ENCODE data around the gene ATG14.
"Not testable (repeated sequence)": the region's sequence is repeated elsewhere in the genome, so short reads cannot be mapped to it uniquely, and the experiment has no call there.

ATG14 gene

GRCh38 chr14:55352201-55352600 lies 59.4 kb downstream of the ATG14 start:
- DNase-seq (ENCODE audit: low read depth in 3 of 3, low spot score in 1 of 3): no peak

DNA sequence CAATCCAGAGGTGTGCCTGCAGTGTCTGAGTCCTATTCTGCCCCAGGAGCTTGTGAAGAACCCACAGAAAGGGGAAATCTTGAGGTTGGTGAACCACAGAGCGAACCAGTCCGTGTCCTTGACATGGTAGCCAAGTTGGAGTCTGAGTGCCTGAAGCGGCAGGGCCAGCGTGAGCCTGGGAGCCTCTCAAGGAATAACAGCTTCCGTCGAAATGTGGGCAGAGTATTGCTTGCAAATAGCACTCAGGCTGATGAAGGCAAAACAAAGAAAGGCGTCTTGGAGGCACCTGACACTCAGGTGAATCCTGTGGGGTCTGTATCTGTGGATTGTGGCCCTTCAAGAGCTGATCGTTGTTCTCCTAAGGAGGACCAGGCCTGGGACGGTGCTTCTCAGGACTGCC lies 60.5 kb downstream of the ATG14 start:
- DNase-seq (ENCODE audit: low read depth in 3 of 3, low spot score in 1 of 3): no peak

DNA sequence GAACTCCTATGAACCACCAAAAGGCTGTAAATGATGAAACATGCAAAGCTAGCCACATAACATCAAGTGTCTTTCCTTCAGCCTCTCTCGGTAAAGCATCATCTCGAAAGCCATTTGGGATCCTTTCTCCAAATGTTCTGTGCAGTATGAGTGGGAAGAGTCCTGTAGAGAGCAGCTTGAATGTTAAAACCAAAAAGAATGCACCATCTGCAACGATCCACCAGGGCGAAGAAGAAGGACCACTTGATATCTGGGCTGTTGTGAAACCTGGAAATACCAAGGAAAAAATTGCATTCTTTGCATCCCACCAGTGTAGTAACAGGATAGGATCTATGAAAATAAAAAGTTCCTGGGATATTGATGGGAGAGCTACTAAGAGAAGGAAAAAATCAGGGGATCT lies 61.2 kb downstream of the ATG14 start:
- DNase-seq (ENCODE audit: low read depth in 3 of 3, low spot score in 1 of 3): no peak

- DNase-seq (ENCODE audit: low read depth in 3 of 3, low spot score in 1 of 3): no peak
These were observed 62.1 kb downstream of the ATG14 start for GRCh38 chr14:55349565-55349964.

DNA sequence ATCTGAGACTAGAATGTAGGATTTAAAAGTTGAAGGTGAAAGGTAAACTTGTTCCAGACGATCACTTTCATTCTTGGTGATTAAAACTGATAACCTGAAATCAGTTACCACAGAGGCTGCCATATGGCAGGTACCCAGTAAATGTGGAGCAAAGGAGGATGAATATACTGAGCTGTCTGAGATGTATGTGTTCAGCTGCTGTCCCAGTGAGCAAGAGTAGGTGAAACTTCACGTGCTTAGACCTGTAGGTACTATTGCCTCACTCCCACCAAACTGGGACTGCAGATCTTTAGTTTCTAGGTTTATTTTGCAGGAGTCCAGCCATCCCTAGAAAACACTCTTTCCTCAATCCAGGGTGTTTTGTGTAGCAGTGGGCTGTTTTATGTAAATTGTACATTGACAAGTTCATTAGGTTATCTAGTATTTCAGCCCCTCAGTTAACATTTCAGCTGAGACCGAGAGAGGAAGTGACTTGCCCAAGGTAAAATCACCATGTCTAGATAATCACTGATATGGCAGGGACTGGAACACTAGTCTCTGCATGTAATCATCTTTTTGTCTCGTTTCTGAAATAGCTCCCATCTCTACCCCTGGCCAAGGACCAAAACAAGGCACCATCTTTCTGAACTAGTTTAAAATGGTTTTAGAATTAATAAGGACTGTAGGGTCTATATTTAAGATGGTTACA lies 62.7 kb downstream of the ATG14 start:
- no peak for DNase-seq (ENCODE audit: low read depth in 3 of 3, low spot score in 1 of 3)

DNA sequence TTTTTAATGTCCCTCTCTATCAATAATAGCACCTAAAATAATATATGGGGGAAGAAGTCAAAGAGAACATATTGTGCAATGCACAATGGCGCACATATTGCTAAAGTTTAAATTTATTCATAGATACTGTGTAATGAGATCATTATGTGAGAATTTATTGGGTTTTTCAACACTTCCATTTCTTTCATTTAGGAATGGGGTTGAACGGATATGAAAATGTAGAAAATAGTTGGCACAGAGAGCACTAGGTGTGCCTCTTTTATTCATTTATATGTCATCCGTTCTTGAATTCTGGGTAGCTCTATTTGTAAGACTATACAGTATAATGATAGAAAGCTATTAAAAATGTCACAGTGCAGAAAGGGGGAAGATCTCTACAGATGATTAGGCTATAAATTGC lies 63.9 kb downstream of the ATG14 start:
- no peak for DNase-seq (ENCODE audit: low read depth in 3 of 3, low spot score in 1 of 3)

DNA sequence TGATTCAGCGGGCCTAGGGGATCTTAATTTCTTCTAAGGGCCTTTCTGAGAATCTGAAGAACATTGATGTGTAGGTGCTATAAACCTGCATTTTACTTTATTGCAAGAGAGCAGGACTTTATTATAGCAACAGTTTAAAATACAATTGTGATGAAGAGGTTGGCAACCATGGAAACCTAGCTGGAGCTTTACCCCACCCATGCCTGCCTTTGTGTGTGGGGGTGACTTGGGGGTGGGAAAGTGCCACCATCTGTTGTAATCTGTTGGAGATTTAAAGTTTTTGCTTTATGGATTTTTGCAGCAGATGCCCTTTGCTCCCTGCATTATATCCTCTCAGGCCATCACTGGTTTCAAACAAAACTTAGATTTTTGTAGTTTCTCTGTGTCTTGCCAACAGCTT lies 64.6 kb downstream of the ATG14 start:
- DNase-seq (ENCODE audit: low read depth in 3 of 3, low spot score in 1 of 3): no peak

DNA sequence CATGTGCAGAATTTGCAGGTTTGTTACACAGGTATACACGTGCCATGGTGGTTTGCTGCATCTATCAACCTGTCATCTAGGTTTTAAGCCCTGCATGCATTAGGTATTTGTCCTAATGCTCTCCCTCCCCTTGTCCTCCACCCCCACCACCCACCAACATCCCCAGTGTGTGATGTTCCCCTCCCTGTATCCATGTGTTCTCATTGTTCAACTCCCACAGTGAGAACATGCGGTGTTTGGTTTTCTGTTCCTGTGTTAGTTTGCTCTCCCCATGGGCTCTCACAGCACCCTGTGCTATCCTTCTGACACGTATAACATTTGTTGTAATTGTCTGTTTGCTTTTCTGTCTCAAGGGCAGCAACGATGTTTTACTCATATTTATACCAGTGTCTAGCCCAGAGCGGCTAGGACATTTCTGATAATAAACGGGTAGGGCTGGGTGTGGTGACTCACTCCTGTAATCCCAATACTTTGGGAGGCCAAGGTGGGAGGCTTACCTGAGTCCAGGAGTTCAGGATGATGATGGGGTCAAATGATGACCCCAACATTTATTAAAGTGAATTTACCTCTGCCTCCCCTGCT lies 67.0 kb downstream of the ATG14 start:
- not testable (repeated sequence) for DNase-seq (ENCODE audit: low read depth in 3 of 3, low spot score in 1 of 3)

GRCh38 chr14:55341781-55342180 lies 69.8 kb downstream of the ATG14 start:
- DNase-seq (ENCODE audit: low read depth in 3 of 3, low spot score in 1 of 3): no peak

DNA sequence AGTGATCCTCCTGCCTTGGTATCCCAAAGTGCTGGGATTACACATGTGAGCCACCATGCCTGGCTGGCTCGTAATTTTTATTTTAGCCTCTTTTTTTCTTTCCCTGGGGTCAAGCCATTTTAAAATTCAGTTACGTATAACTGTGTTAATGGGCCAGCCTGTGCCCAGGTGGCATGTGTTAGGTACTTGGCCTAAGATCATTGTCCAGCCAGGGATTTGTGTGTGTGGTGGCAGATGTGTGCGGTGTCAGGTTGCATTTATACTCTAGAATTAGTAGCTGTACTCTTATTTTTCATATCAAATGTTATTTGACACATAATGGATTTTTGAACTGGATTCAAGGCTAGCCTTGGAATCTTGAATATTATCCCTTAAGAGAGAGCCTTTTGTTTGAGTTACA lies 71.1 kb downstream of the ATG14 start:
- DNase-seq (ENCODE audit: low read depth in 3 of 3, low spot score in 1 of 3): no peak

- DNase-seq (ENCODE audit: low read depth in 3 of 3, low spot score in 1 of 3): no peak
These were observed 71.9 kb downstream of the ATG14 start for GRCh38 chr14:55339770-55340169.

- no peak for DNase-seq (ENCODE audit: low read depth in 3 of 3, low spot score in 1 of 3)
These were observed 74.9 kb downstream of the ATG14 start for GRCh38 chr14:55336691-55337090.

DNA sequence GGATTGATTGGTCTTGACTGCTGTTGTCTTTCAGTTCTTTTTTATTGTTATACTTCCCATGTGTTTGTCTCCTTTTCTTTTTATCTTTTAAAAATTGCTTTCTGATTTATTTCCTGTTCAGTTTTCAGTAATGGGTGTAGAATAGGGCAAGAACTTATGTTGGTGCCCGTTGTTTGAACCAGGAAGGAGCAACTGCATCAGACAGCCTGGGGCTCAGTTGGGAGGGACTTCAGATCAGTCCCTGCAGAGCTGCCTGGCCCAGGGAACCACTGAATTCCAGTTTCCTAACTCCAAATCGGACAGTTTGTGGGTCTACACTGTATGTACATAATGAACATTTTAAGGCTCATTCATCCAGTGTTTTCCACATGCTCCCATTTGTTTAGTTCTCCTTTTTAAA lies 75.5 kb downstream of the ATG14 start:
- no peak for DNase-seq (ENCODE audit: low read depth in 3 of 3, low spot score in 1 of 3)

- no peak for DNase-seq (ENCODE audit: low read depth in 3 of 3, low spot score in 1 of 3)
These were observed 77.7 kb downstream of the ATG14 start for GRCh38 chr14:55333711-55334485.

- no peak for DNase-seq (ENCODE audit: low read depth in 3 of 3, low spot score in 1 of 3)
These were observed 78.7 kb downstream of the ATG14 start for GRCh38 chr14:55332654-55333570.

DNA sequence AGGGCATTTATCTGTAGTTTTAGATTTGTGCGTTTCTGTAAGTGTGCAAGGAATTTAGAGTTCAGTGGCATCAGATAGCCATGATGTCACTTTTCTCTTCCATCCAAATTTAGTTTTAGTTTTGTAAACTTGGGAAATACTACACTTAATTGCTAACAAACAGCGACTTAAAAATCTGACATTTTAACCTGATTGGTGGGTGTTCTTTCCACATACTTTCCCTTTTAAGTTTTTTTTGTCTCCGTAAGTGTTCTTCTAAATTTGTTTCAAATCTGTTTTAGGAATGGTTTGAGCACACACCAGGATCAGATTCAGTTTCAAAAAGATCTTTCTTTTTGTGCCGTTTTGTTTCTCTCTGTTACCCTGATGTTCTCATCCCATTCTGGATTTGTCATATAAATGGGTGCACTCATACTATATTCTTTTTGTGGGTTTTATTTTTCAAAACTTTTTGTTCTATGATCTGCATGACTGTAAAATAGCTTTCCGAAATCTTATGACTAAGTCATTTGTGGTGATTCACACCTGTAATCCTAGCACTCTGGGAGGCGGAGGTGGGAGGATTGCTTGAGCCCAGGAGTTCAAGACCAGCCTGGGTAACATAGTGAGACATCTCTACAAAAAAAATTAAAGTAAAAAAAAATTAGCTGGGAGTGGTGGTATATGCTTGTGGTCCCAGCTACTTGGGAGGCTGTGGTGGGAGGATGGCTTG lies 81.5 kb downstream of the ATG14 start:
- no peak for DNase-seq (ENCODE audit: low read depth in 3 of 3, low spot score in 1 of 3)

GRCh38 chr14:55328317-55328716 lies 83.3 kb downstream of the ATG14 start:
- DNase-seq (ENCODE audit: low read depth in 3 of 3, low spot score in 1 of 3): no peak

GRCh38 chr14:55327179-55327578 lies 84.5 kb downstream of the ATG14 start:
- DNase-seq (ENCODE audit: low read depth in 3 of 3, low spot score in 1 of 3): no peak

GRCh38 chr14:55324812-55325211 lies 86.8 kb downstream of the ATG14 start:
- no peak for DNase-seq (ENCODE audit: low read depth in 3 of 3, low spot score in 1 of 3)

GRCh38 chr14:55323910-55324309 lies 87.7 kb downstream of the ATG14 start:
- no peak for DNase-seq (ENCODE audit: low read depth in 3 of 3, low spot score in 1 of 3)

GRCh38 chr14:55318694-55319093 lies 92.9 kb downstream of the ATG14 start:
- DNase-seq (ENCODE audit: low read depth in 3 of 3, low spot score in 1 of 3): no peak

Data from stimulated activated CD4-positive, alpha-beta T cell treated with anti-CD3 and anti-CD28 coated beads, TNF-alpha, amount 100 ng/mL, for 1 hour (primary cell).